ENCODE results near the gene CXCL11. TPM values are rescaled to one million over a fixed set of nuclear protein-coding genes. Genes with fewer than 3 reads are reported as not detected.

CXCL11 gene
- total RNA-seq (not detected), total RNA-seq (0 to 43.4 (median 0.29) reads per million in 172 experiments)
- 0.11 TPM for polyA plus RNA-seq (2013, experiment 1 of 2)
- polyA plus RNA-seq (2013, experiment 2 of 2): 0.04 TPM

- H3K4me3 Mint-ChIP-seq: no peak within 1 kb of the TSS
- CTCF ChIA-PET: interaction anchor here (0.5 kb wide), 1 partner anchor 189 kb away, joined by 3 read pairs; no protein-coding TSS in a partner anchor
Measured at GRCh38 chr4:76035799-76036380, at the start of gene CXCL11. Gene CXCL11 (minus strand): TSS chr4:76036070. CDS start chr4:76035987, 83 bp downstream.

GRCh38 chr4:76084542-76084941, 48.7 kb upstream of the CXCL11 start:
- no peak for ATAC-seq (ENCODE audit: poor library complexity)
- Histone ChIP-seq H3K9me3 (ENCODE audit: control insufficient read depth in 1 of 2, insufficient read depth in 1 of 2, low read length in 2 of 2) (no peaks in the 10 kb centered on the region), H3K4me1 (ENCODE audit: insufficient read depth, low read length) (no peaks in the 10 kb centered on the region), H3K27ac (ENCODE audit: low read depth in 1 of 2, low read length in 2 of 2) (no peak overlapping the region), H3K36me3 (ENCODE audit: insufficient read depth, low read length) (no peaks in the 10 kb centered on the region), H3K27me3 (ENCODE audit: control insufficient read depth in 1 of 2, insufficient read depth in 2 of 2, low read length in 2 of 2) (peaks cover 0 to 3% of the 10 kb centered on the region in 2 experiments), H3K4me3 (ENCODE audit: low read length) (no peak overlapping the region)
- H3K4me3 Mint-ChIP-seq: no peak overlapping the region
- no peaks in the 10 kb centered on the region for H3K36me3 Mint-ChIP-seq (ENCODE audit: low read depth)
- no peaks in the 10 kb centered on the region for H3K4me1 Mint-ChIP-seq (ENCODE audit: low read depth)
- no peak overlapping the region for H3K27ac Mint-ChIP-seq
- POLR2A ChIA-PET: no interaction called here
- intact Hi-C loops (cut with DNase I, micrococcal nuclease): no loop called here
- H3K27me3 Mint-ChIP-seq: no peaks in the 10 kb centered on the region
- no peak for DNase-seq
- TF ChIP-seq, protein P1, sequence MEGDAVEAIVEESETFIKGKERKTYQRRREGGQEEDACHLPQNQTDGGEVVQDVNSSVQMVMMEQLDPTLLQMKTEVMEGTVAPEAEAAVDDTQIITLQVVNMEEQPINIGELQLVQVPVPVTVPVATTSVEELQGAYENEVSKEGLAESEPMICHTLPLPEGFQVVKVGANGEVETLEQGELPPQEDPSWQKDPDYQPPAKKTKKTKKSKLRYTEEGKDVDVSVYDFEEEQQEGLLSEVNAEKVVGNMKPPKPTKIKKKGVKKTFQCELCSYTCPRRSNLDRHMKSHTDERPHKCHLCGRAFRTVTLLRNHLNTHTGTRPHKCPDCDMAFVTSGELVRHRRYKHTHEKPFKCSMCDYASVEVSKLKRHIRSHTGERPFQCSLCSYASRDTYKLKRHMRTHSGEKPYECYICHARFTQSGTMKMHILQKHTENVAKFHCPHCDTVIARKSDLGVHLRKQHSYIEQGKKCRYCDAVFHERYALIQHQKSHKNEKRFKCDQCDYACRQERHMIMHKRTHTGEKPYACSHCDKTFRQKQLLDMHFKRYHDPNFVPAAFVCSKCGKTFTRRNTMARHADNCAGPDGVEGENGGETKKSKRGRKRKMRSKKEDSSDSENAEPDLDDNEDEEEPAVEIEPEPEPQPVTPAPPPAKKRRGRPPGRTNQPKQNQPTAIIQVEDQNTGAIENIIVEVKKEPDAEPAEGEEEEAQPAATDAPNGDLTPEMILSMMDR (IDR thresholded peaks at IDR 0.05): no peak
- no peaks in the 10 kb centered on the region for H3K9me3 Mint-ChIP-seq
- CTCF ChIA-PET: no interaction called here

More at GRCh38 chr4:76035799-76036380, at the start of gene CXCL11:
- Mint-ChIP-seq H3K36me3 (ENCODE audit: low read depth) (no peaks in the 10 kb centered on the region), H3K9me3 (no peaks in the 10 kb centered on the region), H3K4me1 (ENCODE audit: low read depth) (no peaks in the 10 kb centered on the region), H3K27ac (no peak within 1 kb of the TSS), H3K27me3 (no peaks in the 10 kb centered on the region)
- intact Hi-C loops (cut with DNase I, micrococcal nuclease): no loop called here
- TF ChIP-seq, protein P1 (IDR thresholded peaks at IDR 0.05): no peak
- DNase-seq: no peak
- Histone ChIP-seq H3K4me1 (ENCODE audit: insufficient read depth, low read length) (no peaks in the 10 kb centered on the region), H3K4me3 (ENCODE audit: low read length) (no peak within 1 kb of the TSS), H3K27me3 (ENCODE audit: control insufficient read depth in 1 of 2, insufficient read depth in 2 of 2, low read length in 2 of 2) (no peaks in the 10 kb centered on the region), H3K9me3 (ENCODE audit: control insufficient read depth in 1 of 2, insufficient read depth in 1 of 2, low read length in 2 of 2) (no peaks in the 10 kb centered on the region), H3K27ac (ENCODE audit: low read depth in 1 of 2, low read length in 2 of 2) (no peak within 1 kb of the TSS), H3K36me3 (ENCODE audit: insufficient read depth, low read length) (no peaks in the 10 kb centered on the region)
- POLR2A ChIA-PET: interaction anchor here (1.1 kb wide), 1 partner anchor 11 kb away, joined by 3 read pairs; no protein-coding TSS in a partner anchor
- no peak for ATAC-seq (ENCODE audit: poor library complexity)

DNA sequence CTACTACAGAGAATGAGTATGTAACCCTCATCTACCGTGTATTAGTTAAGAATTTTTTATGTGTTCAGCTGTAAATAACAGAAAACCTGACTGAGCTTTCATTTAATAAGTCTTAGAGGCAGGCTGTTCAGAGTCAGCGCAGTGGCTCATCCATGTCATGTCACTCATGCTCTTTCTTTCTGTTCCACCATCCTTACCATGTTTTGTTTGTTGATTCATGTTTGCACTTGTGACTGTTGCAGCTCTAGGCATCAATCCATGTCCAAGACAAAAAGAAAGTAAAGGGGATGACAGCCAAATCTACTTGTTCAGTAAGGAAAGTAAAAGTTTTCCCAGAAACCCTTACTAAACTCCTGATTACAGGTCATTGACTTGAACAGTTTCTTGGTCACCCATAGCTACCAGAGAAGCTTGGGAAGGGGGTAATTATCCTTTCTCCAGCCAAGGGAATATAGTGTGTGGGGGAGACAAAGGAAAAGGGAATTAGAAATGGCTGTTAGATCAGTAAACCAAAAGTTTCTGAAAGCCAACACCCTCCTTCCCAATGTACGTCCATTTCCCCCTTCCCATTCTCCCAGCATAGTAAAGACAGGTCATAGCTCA, 47.6 kb upstream of the CXCL11 start:
- Mint-ChIP-seq H3K4me3 (no peak overlapping the region), H3K4me1 (ENCODE audit: low read depth) (no peaks in the 10 kb centered on the region), H3K27ac (no peak overlapping the region), H3K36me3 (ENCODE audit: low read depth) (no peaks in the 10 kb centered on the region), H3K27me3 (no peaks in the 10 kb centered on the region), H3K9me3 (no peaks in the 10 kb centered on the region)
- Histone ChIP-seq H3K9me3 (ENCODE audit: control insufficient read depth in 1 of 2, insufficient read depth in 1 of 2, low read length in 2 of 2) (no peaks in the 10 kb centered on the region), H3K4me1 (ENCODE audit: insufficient read depth, low read length) (no peaks in the 10 kb centered on the region), H3K27ac (ENCODE audit: low read depth in 1 of 2, low read length in 2 of 2) (no peak overlapping the region), H3K4me3 (ENCODE audit: low read length) (no peak overlapping the region), H3K27me3 (ENCODE audit: control insufficient read depth in 1 of 2, insufficient read depth in 2 of 2, low read length in 2 of 2) (peaks cover 0 to 3% of the 10 kb centered on the region in 2 experiments), H3K36me3 (ENCODE audit: insufficient read depth, low read length) (no peaks in the 10 kb centered on the region)
- no peak for ATAC-seq (ENCODE audit: poor library complexity)
- intact Hi-C loops (cut with DNase I, micrococcal nuclease): no loop called here
- no peak for DNase-seq
- TF ChIP-seq, protein P1 (IDR thresholded peaks at IDR 0.05): no peak
- ChIA-PET POLR2A (no interaction called here), CTCF (no interaction called here)
